ENCODE results near the gene NBEA.

Gene NBEA

GRCh38 chr13:35485424-35485823 lies 543.4 kb downstream of the NBEA start:
- FAIRE-seq (no peak), DNase-seq (ENCODE audit: insufficient read length, low spot score) (no peak)
- no peak for TF ChIP-seq POLR2A (IDR thresholded peaks at IDR 0.05; ENCODE audit: low read depth, low read length)

GRCh38 chr13:35489050-35489449 lies 547.0 kb downstream of the NBEA start:
- DNase-seq (ENCODE audit: insufficient read length, low spot score), result no peak
- TF ChIP-seq POLR2A (IDR thresholded peaks at IDR 0.05; ENCODE audit: low read depth, low read length), result no peak
- no peak for FAIRE-seq

GRCh38 chr13:35496006-35496405 lies 553.9 kb downstream of the NBEA start:
- DNase-seq (ENCODE audit: insufficient read length, low spot score) (no peak), FAIRE-seq (no peak)

GRCh38 chr13:35496761-35497386 lies 554.8 kb downstream of the NBEA start:
- no peak for FAIRE-seq
- TF ChIP-seq POLR2A (IDR thresholded peaks at IDR 0.05; ENCODE audit: low read depth, low read length), result no peak
- DNase-seq (ENCODE audit: insufficient read length, low spot score), result no peak

More at GRCh38 chr13:35496006-35496405, 553.9 kb downstream of the NBEA start:
- no peak for TF ChIP-seq POLR2A (IDR thresholded peaks at IDR 0.05; ENCODE audit: low read depth, low read length)

- no peak for FAIRE-seq
- no peak for DNase-seq (ENCODE audit: insufficient read length, low spot score)
- TF ChIP-seq POLR2A (IDR thresholded peaks at IDR 0.05; ENCODE audit: low read depth, low read length), result no peak
Measured at GRCh38 chr13:35498231-35498630, 556.2 kb downstream of the NBEA start.

- no peak for FAIRE-seq
- TF ChIP-seq POLR2A (IDR thresholded peaks at IDR 0.05; ENCODE audit: low read depth, low read length), result no peak
- DNase-seq (ENCODE audit: insufficient read length, low spot score), result no peak
Measured at GRCh38 chr13:35499196-35499662, 557.2 kb downstream of the NBEA start.

- FAIRE-seq (no peak), DNase-seq (ENCODE audit: insufficient read length, low spot score) (no peak)
- no peak for TF ChIP-seq POLR2A (IDR thresholded peaks at IDR 0.05; ENCODE audit: low read depth, low read length)
Measured at GRCh38 chr13:35499676-35500075, 557.6 kb downstream of the NBEA start.

GRCh38 chr13:35500144-35500543 lies 558.1 kb downstream of the NBEA start:
- TF ChIP-seq POLR2A (IDR thresholded peaks at IDR 0.05; ENCODE audit: low read depth, low read length), result no peak
- DNase-seq (ENCODE audit: insufficient read length, low spot score), result no peak
- FAIRE-seq, result no peak

GRCh38 chr13:35501661-35502235 lies 559.7 kb downstream of the NBEA start:
- no peak for TF ChIP-seq POLR2A (IDR thresholded peaks at IDR 0.05; ENCODE audit: low read depth, low read length)
- DNase-seq (ENCODE audit: insufficient read length, low spot score), result no peak
- no peak for FAIRE-seq

GRCh38 chr13:35502456-35502855 lies 560.4 kb downstream of the NBEA start:
- TF ChIP-seq POLR2A (IDR thresholded peaks at IDR 0.05; ENCODE audit: low read depth, low read length), result no peak
- no peak for FAIRE-seq

GRCh38 chr13:35512271-35512920 lies 570.3 kb downstream of the NBEA start:
- FAIRE-seq, result peak; percentile 96
- peak; percentile 20 for DNase-seq (ENCODE audit: insufficient read length, low spot score)
- no peak for TF ChIP-seq POLR2A (IDR thresholded peaks at IDR 0.05; ENCODE audit: low read depth, low read length)

More at GRCh38 chr13:35502456-35502855, 560.4 kb downstream of the NBEA start:
- DNase-seq (ENCODE audit: insufficient read length, low spot score), result no peak

GRCh38 chr13:35514061-35514477 lies 572.0 kb downstream of the NBEA start:
- TF ChIP-seq POLR2A (IDR thresholded peaks at IDR 0.05; ENCODE audit: low read depth, low read length), result no peak
- FAIRE-seq, result no peak
- no peak for DNase-seq (ENCODE audit: insufficient read length, low spot score)

- TF ChIP-seq POLR2A (IDR thresholded peaks at IDR 0.05; ENCODE audit: low read depth, low read length), result no peak
- no peak for DNase-seq (ENCODE audit: insufficient read length, low spot score)
- FAIRE-seq, result no peak
Measured at GRCh38 chr13:35514801-35515502, 572.9 kb downstream of the NBEA start.

- no peak for FAIRE-seq
- no peak for DNase-seq (ENCODE audit: insufficient read length, low spot score)
- no peak for TF ChIP-seq POLR2A (IDR thresholded peaks at IDR 0.05; ENCODE audit: low read depth, low read length)
Measured at GRCh38 chr13:35518337-35518946, 576.4 kb downstream of the NBEA start.

All from H54 (cell line).